ENCODE results near the gene ZBTB16. TPM values are rescaled to one million over a fixed set of nuclear protein-coding genes. Genes with fewer than 3 reads are reported as not detected.

ZBTB16 gene
- total and polyA plus RNA-seq, 5 donors, result 49.8 to 89.7 (median 75.5) TPM

- peak overlapping the region; percentile 66 for H3K27ac ChIP-seq (ENCODE audit: low read length)
- no peaks in the 10 kb centered on the region for H3K9me3 ChIP-seq (ENCODE audit: control insufficient read depth, low read length)
- intact Hi-C loops (cut with DNase I), result loop anchor here in 1 of 4 donors (10.0 kb wide), 1 partner anchor 89 kb away; no protein-coding TSS in a partner anchor
- 28% methylated on average over 18 of the region's 18 CpGs for WGBS
- no peak overlapping the region for H3K4me3 ChIP-seq (ENCODE audit: low read length)
- peak; percentile 60 to 80 (median 71) for DNase-seq
- no peaks in the 10 kb centered on the region for H3K27me3 ChIP-seq (ENCODE audit: control insufficient read depth, insufficient read depth)
- H3K4me1 ChIP-seq (ENCODE audit: control insufficient read depth, insufficient read depth, low read length), result peaks cover 58% of the 10 kb centered on the region
- ATAC-seq, result no peak
These were observed 16.5 kb downstream of the ZBTB16 start for GRCh38 chr11:114075891-114076441.

- DNase-seq (no peak), ATAC-seq (no peak)
- peak overlapping the region; percentile 24 for H3K27ac ChIP-seq (ENCODE audit: low read length)
- intact Hi-C loops (cut with DNase I), result loop anchor here in 1 of 4 donors (10.0 kb wide), 1 partner anchor 88 kb away; no protein-coding TSS in a partner anchor
- H3K9me3 ChIP-seq (ENCODE audit: control insufficient read depth, low read length), result no peaks in the 10 kb centered on the region
- WGBS, result 36% methylated on average over 3 of the region's 3 CpGs
- H3K4me3 ChIP-seq (ENCODE audit: low read length), result no peak overlapping the region
- no peaks in the 10 kb centered on the region for H3K27me3 ChIP-seq (ENCODE audit: control insufficient read depth, insufficient read depth)
- peaks cover 61% of the 10 kb centered on the region for H3K4me1 ChIP-seq (ENCODE audit: control insufficient read depth, insufficient read depth, low read length)
These were observed 17.4 kb downstream of the ZBTB16 start for GRCh38 chr11:114076921-114077331.

- peaks cover 59% of the 10 kb centered on the region for H3K4me1 ChIP-seq (ENCODE audit: control insufficient read depth, insufficient read depth, low read length)
- no peaks in the 10 kb centered on the region for H3K9me3 ChIP-seq (ENCODE audit: control insufficient read depth, low read length)
- no peak overlapping the region for H3K4me3 ChIP-seq (ENCODE audit: low read length)
- WGBS, result 84% methylated on average over 9 of the region's 9 CpGs
- H3K27ac ChIP-seq (ENCODE audit: low read length), result peak overlapping the region; percentile 31
- DNase-seq, result no peak
- no peaks in the 10 kb centered on the region for H3K27me3 ChIP-seq (ENCODE audit: control insufficient read depth, insufficient read depth)
- intact Hi-C loops (cut with DNase I), result loop anchor here in 1 of 4 donors (10.0 kb wide), 1 partner anchor 87 kb away; no protein-coding TSS in a partner anchor
- no peak for ATAC-seq
These were observed 18.2 kb downstream of the ZBTB16 start for GRCh38 chr11:114077482-114078305.

GRCh38 chr11:114078423-114078822, 18.9 kb downstream of the ZBTB16 start:
- no peak for DNase-seq
- Histone ChIP-seq H3K4me1 (ENCODE audit: control insufficient read depth, insufficient read depth, low read length) (peaks cover 62% of the 10 kb centered on the region), H3K27ac (ENCODE audit: low read length) (peak overlapping the region; percentile 85), H3K27me3 (ENCODE audit: control insufficient read depth, insufficient read depth) (no peaks in the 10 kb centered on the region), H3K9me3 (ENCODE audit: control insufficient read depth, low read length) (no peaks in the 10 kb centered on the region), H3K4me3 (ENCODE audit: low read length) (no peak overlapping the region)
- no peak for ATAC-seq
- intact Hi-C loops (cut with DNase I), result loop anchor here in 1 of 4 donors (10.0 kb wide), 1 partner anchor 86 kb away; no protein-coding TSS in a partner anchor
- 81% methylated on average over 4 of the region's 4 CpGs for WGBS

GRCh38 chr11:114079511-114080065, 20.1 kb downstream of the ZBTB16 start:
- H3K27me3 ChIP-seq (ENCODE audit: control insufficient read depth, insufficient read depth), result no peaks in the 10 kb centered on the region
- no peaks in the 10 kb centered on the region for H3K9me3 ChIP-seq (ENCODE audit: control insufficient read depth, low read length)
- ATAC-seq, result peak; percentile 68 to 72
- H3K4me1 ChIP-seq (ENCODE audit: control insufficient read depth, insufficient read depth, low read length), result peaks cover 61% of the 10 kb centered on the region
- 24% methylated on average over 6 of the region's 6 CpGs for WGBS
- intact Hi-C loops (cut with DNase I), result loop anchor here in 1 of 4 donors (10.0 kb wide), 1 partner anchor 85 kb away; no protein-coding TSS in a partner anchor
- H3K27ac ChIP-seq (ENCODE audit: low read length), result peak overlapping the region; percentile 85
- H3K4me3 ChIP-seq (ENCODE audit: low read length), result no peak overlapping the region
- DNase-seq, result peak; percentile 70 to 83 (median 77)

GRCh38 chr11:114080219-114080618, 20.7 kb downstream of the ZBTB16 start:
- ATAC-seq, result peak; percentile 53 to 64
- intact Hi-C loops (cut with DNase I), result no loop called here
- Histone ChIP-seq H3K4me1 (ENCODE audit: control insufficient read depth, insufficient read depth, low read length) (peaks cover 57% of the 10 kb centered on the region), H3K27ac (ENCODE audit: low read length) (peak overlapping the region; percentile 85), H3K9me3 (ENCODE audit: control insufficient read depth, low read length) (no peaks in the 10 kb centered on the region), H3K27me3 (ENCODE audit: control insufficient read depth, insufficient read depth) (no peaks in the 10 kb centered on the region), H3K4me3 (ENCODE audit: low read length) (no peak overlapping the region)
- peak in 1 of 3 donors; percentile 76 for DNase-seq
- 42% methylated on average over 5 of the region's 5 CpGs for WGBS

- ATAC-seq (no peak), DNase-seq (no peak)
- Histone ChIP-seq H3K27ac (ENCODE audit: low read length) (peak overlapping the region; percentile 89), H3K9me3 (ENCODE audit: control insufficient read depth, low read length) (no peaks in the 10 kb centered on the region), H3K27me3 (ENCODE audit: control insufficient read depth, insufficient read depth) (no peaks in the 10 kb centered on the region), H3K4me1 (ENCODE audit: control insufficient read depth, insufficient read depth, low read length) (peaks cover 61% of the 10 kb centered on the region), H3K4me3 (ENCODE audit: low read length) (no peak overlapping the region)
- intact Hi-C loops (cut with DNase I), result no loop called here
- WGBS, result 75% methylated on average over 3 of the region's 3 CpGs
These were observed 21.3 kb downstream of the ZBTB16 start for GRCh38 chr11:114080769-114081168.

- ATAC-seq (peak; percentile 1 to 40), DNase-seq (no peak)
- Histone ChIP-seq H3K4me3 (ENCODE audit: low read length) (no peak overlapping the region), H3K27me3 (ENCODE audit: control insufficient read depth, insufficient read depth) (no peaks in the 10 kb centered on the region), H3K9me3 (ENCODE audit: control insufficient read depth, low read length) (no peaks in the 10 kb centered on the region), H3K4me1 (ENCODE audit: control insufficient read depth, insufficient read depth, low read length) (peaks cover 64% of the 10 kb centered on the region), H3K27ac (ENCODE audit: low read length) (peak overlapping the region; percentile 72)
- WGBS, result 71% methylated on average over 9 of the region's 9 CpGs
- intact Hi-C loops (cut with DNase I), result no loop called here
These were observed 22.3 kb downstream of the ZBTB16 start for GRCh38 chr11:114081641-114082414.

- WGBS, result 46% methylated on average over 6 of the region's 6 CpGs
- Histone ChIP-seq H3K4me1 (ENCODE audit: control insufficient read depth, insufficient read depth, low read length) (peaks cover 63% of the 10 kb centered on the region), H3K27me3 (ENCODE audit: control insufficient read depth, insufficient read depth) (no peaks in the 10 kb centered on the region), H3K4me3 (ENCODE audit: low read length) (no peak overlapping the region), H3K9me3 (ENCODE audit: control insufficient read depth, low read length) (no peaks in the 10 kb centered on the region), H3K27ac (ENCODE audit: low read length) (peak overlapping the region; percentile 22)
- ATAC-seq, result peak; percentile 8 to 41
- intact Hi-C loops (cut with DNase I), result no loop called here
- no peak for DNase-seq
These were observed 22.9 kb downstream of the ZBTB16 start for GRCh38 chr11:114082415-114082748.

- 62% methylated on average over 22 of the region's 22 CpGs for WGBS
- ATAC-seq (peak in 1 of 2 donors; percentile 22), DNase-seq (peak in 2 of 3 donors; percentile 67 to 70)
- Histone ChIP-seq H3K27ac (ENCODE audit: low read length) (peak overlapping the region; percentile 22), H3K9me3 (ENCODE audit: control insufficient read depth, low read length) (no peaks in the 10 kb centered on the region), H3K4me1 (ENCODE audit: control insufficient read depth, insufficient read depth, low read length) (peaks cover 63% of the 10 kb centered on the region), H3K4me3 (ENCODE audit: low read length) (no peak overlapping the region), H3K27me3 (ENCODE audit: control insufficient read depth, insufficient read depth) (no peaks in the 10 kb centered on the region)
- intact Hi-C loops (cut with DNase I), result no loop called here
These were observed 23.3 kb downstream of the ZBTB16 start for GRCh38 chr11:114082767-114083181.
